Adrenal gland (tissue), 12 donors: Measurements from ENCODE around the gene JAZF1. TPM values are rescaled to one million over a fixed set of nuclear protein-coding genes. Genes with fewer than 3 reads are reported as not detected.

Experiments used
- DNase-seq, 7 donors: peaks; one replicate each; pipeline ENCODE4 v3.0.0-alpha.2; 2019 to 2020
- H3K27ac ChIP-seq, 5 donors: fragments of 200-600 bp; sonication (generic) in 4 of 5; 1 replicate in 3 of 5; 2 replicates in 2 of 5; pipeline versions ENCODE4 v1.5.1 to v1.8.0; 2016 to 2020; ENCODE audit warnings: mild to moderate bottlenecking in 1 of 5
- H3K27me3 ChIP-seq: fragments of 200-600 bp; 2 replicates; pipeline ENCODE4 v1.8.0; 2021
- H3K36me3 ChIP-seq, 2 donors: fragments of 200-600 bp; replicated peaks in 1 of 2; 1 replicate in 1 of 2; 2 replicates in 1 of 2; pipeline versions ENCODE4 v1.5.1 to v1.8.0; 2018 to 2022
- H3K4me1 ChIP-seq, 2 donors: fragments of 200-600 bp; replicated peaks in 1 of 2; 1 replicate in 1 of 2; 2 replicates in 1 of 2; pipeline versions ENCODE4 v1.5.1 to v1.8.0; 2018 to 2021
- H3K4me3 ChIP-seq, 4 donors: fragments of 200-600 bp; sonication (generic) in 3 of 4; one replicate each; pipeline ENCODE4 v1.5.1; 2016 to 2018
- H3K9me3 ChIP-seq, 3 donors: fragments of 200-600 bp; sonication (generic) in 1 of 3; replicated peaks in 1 of 3; 1 replicate in 2 of 3; 2 replicates in 1 of 3; pipeline versions ENCODE4 v1.5.1 to v1.8.0; 2016 to 2021
- CTCF ChIP-seq, 6 experiments: fragments of 450-650 bp in 4 of 6; fragments of 200-600 bp in 2 of 6; sonication (generic) in 1 of 6; IDR thresholded peaks; 1 replicate in 5 of 6; 2 replicates in 1 of 6; pipeline versions ENCODE4 v1.5.1 to v1.8.0; 2016 to 2021; ENCODE audit warnings: antibody characterized with exemption in 6 of 6, mild to moderate bottlenecking in 2 of 6, moderate library complexity in 1 of 6
- POLR2A ChIP-seq, 2 donors: fragments of 450-650 bp; IDR thresholded peaks; one replicate each; pipeline ENCODE4 v1.6.1; 2017; ENCODE audit warnings: antibody characterized with exemption in 2 of 2, mild to moderate bottlenecking in 2 of 2, moderate library complexity in 1 of 2
- WGBS, 4 donors: extraction: QIAGEN DNeasy Blood & Tissue Kit in 2 of 4; methylation state at CpG; one replicate each; pipeline versions ENCODE4 v1.1.5 to v1.1.7; 2013 to 2017; 5-methylcytosine and 5-hydroxymethylcytosine counted together
- intact Hi-C, 2 donors: fragments of 100-400 bp; cut with DNase I; formaldehyde crosslinking; loops; one replicate each; pipeline versions ENCODE4 v1.14.1 to v1.15.0; 2022 to 2023
- polyA plus RNA-seq, 3 donors: library from polyadenylated mRNA; stranded (reverse); fragments of 200-250 nt in 2 of 3; fragments of 350-450 nt in 1 of 3; fragmentation: Illumina TruSeq in 1 of 3; extraction: RNeasy Lipid Tissue Mini Kit (QIAGEN cat#74804) in 1 of 3; gene quantifications; one replicate each; pipeline ENCODE4 v1.2.3, GENCODE V29; 2013 to 2014
- total RNA-seq, 9 donors: library from RNA; depleted of rRNA in 4 of 9; stranded (reverse); fragments of >200 nt in 4 of 9; fragments of 120-200 nt in 1 of 9; fragmentation: NEBNext Ultra II Directional in 1 of 9; extraction: Animal tissue kit (Norgen Biotek cat#: 25700) in 1 of 9; gene quantifications; one replicate each; pipeline versions ENCODE4 v1.1.0 to v1.2.4, GENCODE V29; 2013 to 2023
- donor health status: healthy with polysubstance abuse.
- donor health status: Bipolar disorder and iron deficiency.
- donor health status: DM: yes; HTN: yes; CAD: no.
- donor health status: DM: no; HTN: no; CAD: no.
- donor health status: DM: no; HTN: no; CAD: no.
- donor health status: DM: yes; HTN: yes; CAD: no.

Gene JAZF1
- total and polyA plus RNA-seq, 12 donors: 18.5 to 192 (median 96.3) TPM

GRCh38 chr7:28207486-28208158 is 27.0 kb upstream of the JAZF1 start:
- Histone ChIP-seq H3K4me3 (no peak overlapping the region), H3K4me1 (no peaks in the 10 kb centered on the region), H3K27me3 (no peaks in the 10 kb centered on the region), H3K36me3 (no peaks in the 10 kb centered on the region), H3K27ac (no peak overlapping the region), H3K9me3 (no peaks in the 10 kb centered on the region)
- intact Hi-C loops: no loop called here
- no peak for DNase-seq
- TF ChIP-seq POLR2A (IDR thresholded peaks at IDR 0.05) (no peak), CTCF (IDR thresholded peaks at IDR 0.05) (no peak)
- WGBS, 4 donors: 79 to 97% (median 89%) methylated on average over 1 of the region's 1 CpG

GRCh38 chr7:28205506-28205905 is 24.9 kb upstream of the JAZF1 start:
- Histone ChIP-seq H3K4me3 (no peak overlapping the region), H3K27me3 (peaks cover 5% of the 10 kb centered on the region)
- intact Hi-C loops: no loop called here

GRCh38 chr7:28203508-28204240 is 23.1 kb upstream of the JAZF1 start:
- 83 to 95% (median 88%) methylated on average over 5 of the region's 5 CpGs for WGBS, 4 donors
- H3K36me3 ChIP-seq: no peaks in the 10 kb centered on the region
- TF ChIP-seq CTCF (IDR thresholded peaks at IDR 0.05): no peak
- TF ChIP-seq POLR2A (IDR thresholded peaks at IDR 0.05): no peak
- peaks cover 5% of the 10 kb centered on the region for H3K27me3 ChIP-seq
- DNase-seq: no peak
- H3K27ac ChIP-seq: no peak overlapping the region
- intact Hi-C loops: no loop called here
- H3K9me3 ChIP-seq: no peaks in the 10 kb centered on the region
- no peaks in the 10 kb centered on the region for H3K4me1 ChIP-seq
- no peak overlapping the region for H3K4me3 ChIP-seq

More at GRCh38 chr7:28205506-28205905, 24.9 kb upstream of the JAZF1 start:
- Histone ChIP-seq H3K4me1 (no peaks in the 10 kb centered on the region), H3K9me3 (no peaks in the 10 kb centered on the region), H3K36me3 (no peaks in the 10 kb centered on the region), H3K27ac (no peak overlapping the region)
- DNase-seq: no peak
- 86 to 94% (median 87%) methylated on average over 3 of the region's 3 CpGs for WGBS, 4 donors
- TF ChIP-seq CTCF (IDR thresholded peaks at IDR 0.05) (no peak), POLR2A (IDR thresholded peaks at IDR 0.05) (no peak)

GRCh38 chr7:28202222-28202621 is 21.6 kb upstream of the JAZF1 start:
- no peak for DNase-seq
- TF ChIP-seq POLR2A (IDR thresholded peaks at IDR 0.05) (no peak), CTCF (IDR thresholded peaks at IDR 0.05) (no peak)

More at GRCh38 chr7:28202222-28202621, 21.6 kb upstream of the JAZF1 start:
- H3K9me3 ChIP-seq: no peaks in the 10 kb centered on the region
- H3K4me3 ChIP-seq: no peak overlapping the region
- no peak overlapping the region for H3K27ac ChIP-seq
- 90 to 98% (median 94%) methylated on average over 9 of the region's 9 CpGs for WGBS, 4 donors
- intact Hi-C loops: no loop called here
- H3K36me3 ChIP-seq: no peaks in the 10 kb centered on the region
- peaks cover 5% of the 10 kb centered on the region for H3K27me3 ChIP-seq
- no peaks in the 10 kb centered on the region for H3K4me1 ChIP-seq
